Subcutaneous adipose tissue (tissue), 4 donors: ENCODE results near the gene IL22RA1. TPM values are rescaled to one million over a fixed set of nuclear protein-coding genes. Genes with fewer than 3 reads are reported as not detected.

ENCODE experiments used
- total RNA-seq, 4 donors: library from RNA; depleted of rRNA; stranded (reverse); fragments of >200 nt; gene quantifications; one replicate each; pipeline ENCODE4 v1.1.0, GENCODE V29; 2016
- TF ChIP-seq, protein P1 (sequence below): fragments of 450-650 bp; IDR thresholded peaks from one replicate; pipeline ENCODE4 v1.5.1; 2016; ENCODE audit warnings: low read depth, mild to moderate bottlenecking, control low read depth, antibody characterized with exemption, moderate library complexity

The IL22RA1 gene
- total RNA-seq, 4 donors from 2014 or later = 0.19 TPM; not detected in 3

DNA sequence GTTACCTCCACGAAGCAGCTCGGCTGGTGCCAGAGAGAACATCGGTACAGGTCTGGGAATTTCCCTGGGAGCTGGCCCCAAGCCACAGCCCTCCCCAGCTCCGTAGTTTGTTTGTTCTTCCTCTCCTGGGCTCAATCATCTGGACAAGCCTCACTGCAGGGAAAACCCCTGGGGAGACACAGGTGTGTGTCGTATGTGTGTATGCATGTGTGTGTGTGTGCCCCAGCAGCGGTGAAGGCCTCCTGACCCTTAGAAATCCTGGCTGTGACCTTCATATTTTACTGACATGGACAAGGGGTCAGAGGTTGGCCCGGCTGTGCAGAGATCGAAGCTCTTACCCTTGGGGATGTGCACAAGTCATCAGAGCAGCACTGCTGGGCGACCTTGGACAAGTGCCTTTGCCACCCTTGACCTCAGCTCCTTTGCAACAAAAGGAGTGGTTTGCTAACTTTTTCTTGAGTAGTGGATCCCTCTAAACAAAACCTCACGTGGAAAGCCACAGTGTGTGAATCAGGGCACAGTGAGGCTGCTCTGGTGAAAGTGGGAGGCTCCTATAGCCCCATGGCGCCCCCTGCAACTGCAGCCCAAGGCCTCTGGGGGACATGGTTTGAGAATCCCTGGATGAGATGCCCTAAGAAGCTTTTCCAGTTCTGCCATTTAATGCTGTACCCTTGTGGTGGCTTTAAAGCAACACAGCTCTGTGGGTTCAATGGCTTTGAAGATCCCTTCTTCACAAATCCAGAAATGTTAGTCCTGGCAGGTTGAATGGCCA, 12.3 kb upstream of the IL22RA1 start:
- TF ChIP-seq, protein P1, sequence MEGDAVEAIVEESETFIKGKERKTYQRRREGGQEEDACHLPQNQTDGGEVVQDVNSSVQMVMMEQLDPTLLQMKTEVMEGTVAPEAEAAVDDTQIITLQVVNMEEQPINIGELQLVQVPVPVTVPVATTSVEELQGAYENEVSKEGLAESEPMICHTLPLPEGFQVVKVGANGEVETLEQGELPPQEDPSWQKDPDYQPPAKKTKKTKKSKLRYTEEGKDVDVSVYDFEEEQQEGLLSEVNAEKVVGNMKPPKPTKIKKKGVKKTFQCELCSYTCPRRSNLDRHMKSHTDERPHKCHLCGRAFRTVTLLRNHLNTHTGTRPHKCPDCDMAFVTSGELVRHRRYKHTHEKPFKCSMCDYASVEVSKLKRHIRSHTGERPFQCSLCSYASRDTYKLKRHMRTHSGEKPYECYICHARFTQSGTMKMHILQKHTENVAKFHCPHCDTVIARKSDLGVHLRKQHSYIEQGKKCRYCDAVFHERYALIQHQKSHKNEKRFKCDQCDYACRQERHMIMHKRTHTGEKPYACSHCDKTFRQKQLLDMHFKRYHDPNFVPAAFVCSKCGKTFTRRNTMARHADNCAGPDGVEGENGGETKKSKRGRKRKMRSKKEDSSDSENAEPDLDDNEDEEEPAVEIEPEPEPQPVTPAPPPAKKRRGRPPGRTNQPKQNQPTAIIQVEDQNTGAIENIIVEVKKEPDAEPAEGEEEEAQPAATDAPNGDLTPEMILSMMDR = no peak

DNA sequence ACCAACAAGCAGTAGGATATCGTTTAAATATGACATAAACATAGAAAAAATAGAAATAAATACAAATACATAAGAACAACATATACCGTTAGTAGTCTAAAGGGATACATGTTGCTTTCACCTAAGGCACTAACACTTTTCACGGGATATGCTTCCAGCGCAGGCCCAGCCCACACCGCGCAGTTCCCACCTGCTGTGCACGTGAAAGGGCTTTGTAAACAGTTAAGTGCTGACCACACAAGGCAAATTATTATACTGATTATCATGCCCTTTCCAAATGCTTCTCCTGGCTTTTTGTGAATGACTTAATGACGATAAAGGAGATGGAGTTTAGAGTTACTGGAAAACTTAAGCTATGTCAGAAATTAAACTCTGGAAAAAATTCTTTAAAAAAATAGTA, 11.3 kb upstream of the IL22RA1 start:
- TF ChIP-seq, protein P1 = no peak

DNA sequence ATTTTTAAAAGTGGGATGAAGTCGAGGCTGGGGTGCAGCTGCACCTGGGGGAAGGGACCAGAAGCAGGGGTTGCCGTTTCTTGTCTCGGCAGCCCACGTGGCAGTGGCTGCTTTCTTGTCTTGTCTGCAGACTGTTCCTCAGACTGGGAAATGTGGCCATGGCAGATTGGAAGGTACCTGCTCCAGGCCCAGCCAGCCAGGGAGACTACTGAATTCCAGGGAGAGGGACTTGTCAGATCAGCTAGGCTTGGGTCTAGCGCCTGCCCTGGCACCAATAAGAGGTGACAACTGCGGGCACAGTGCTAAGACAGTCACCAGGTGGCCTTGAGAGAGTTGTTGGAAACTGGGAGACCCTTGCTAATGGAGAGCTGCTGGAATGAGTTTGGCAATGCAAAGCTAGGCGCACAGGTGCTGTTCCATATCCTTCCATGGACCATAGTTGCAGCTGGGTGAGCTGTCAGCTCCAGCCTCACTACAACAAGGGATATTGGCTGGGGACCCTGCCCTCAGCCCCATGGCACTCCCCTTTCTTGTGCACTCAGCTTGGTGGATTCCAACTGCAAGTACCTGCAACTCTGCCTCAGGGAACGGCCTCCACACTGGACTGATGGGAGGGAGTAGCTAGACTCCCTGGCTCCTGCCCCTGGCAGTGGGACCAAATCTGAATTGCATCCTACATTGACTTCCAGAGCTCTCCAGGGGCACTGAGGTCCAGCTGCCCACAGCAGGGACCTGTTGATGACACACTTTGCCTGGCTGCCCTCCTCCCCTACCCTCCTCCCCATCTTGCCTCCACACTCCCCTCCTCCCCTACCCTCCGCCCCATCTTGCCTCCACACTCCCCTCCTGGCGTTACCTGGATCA, 9.9 kb upstream of the IL22RA1 start:
- TF ChIP-seq, protein P1 = no peak

DNA sequence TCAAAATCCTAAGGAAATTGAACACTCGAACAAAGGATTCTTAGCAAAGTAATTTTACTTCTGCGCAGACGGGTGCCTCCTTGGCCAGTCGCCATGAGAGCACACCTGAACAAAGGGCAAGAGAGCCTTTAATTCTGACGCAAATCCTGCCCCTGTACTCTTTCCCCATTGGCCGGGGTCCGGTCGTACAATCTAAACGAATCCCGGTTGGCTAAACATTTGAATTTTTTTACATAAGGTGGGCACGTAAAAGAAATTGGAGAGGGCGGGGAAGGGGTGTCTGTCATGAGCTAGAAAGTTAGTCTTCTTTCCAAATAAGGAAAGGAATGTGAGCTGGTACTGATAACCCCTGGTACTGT, 8.2 kb upstream of the IL22RA1 start:
- TF ChIP-seq, protein P1 = no peak

DNA sequence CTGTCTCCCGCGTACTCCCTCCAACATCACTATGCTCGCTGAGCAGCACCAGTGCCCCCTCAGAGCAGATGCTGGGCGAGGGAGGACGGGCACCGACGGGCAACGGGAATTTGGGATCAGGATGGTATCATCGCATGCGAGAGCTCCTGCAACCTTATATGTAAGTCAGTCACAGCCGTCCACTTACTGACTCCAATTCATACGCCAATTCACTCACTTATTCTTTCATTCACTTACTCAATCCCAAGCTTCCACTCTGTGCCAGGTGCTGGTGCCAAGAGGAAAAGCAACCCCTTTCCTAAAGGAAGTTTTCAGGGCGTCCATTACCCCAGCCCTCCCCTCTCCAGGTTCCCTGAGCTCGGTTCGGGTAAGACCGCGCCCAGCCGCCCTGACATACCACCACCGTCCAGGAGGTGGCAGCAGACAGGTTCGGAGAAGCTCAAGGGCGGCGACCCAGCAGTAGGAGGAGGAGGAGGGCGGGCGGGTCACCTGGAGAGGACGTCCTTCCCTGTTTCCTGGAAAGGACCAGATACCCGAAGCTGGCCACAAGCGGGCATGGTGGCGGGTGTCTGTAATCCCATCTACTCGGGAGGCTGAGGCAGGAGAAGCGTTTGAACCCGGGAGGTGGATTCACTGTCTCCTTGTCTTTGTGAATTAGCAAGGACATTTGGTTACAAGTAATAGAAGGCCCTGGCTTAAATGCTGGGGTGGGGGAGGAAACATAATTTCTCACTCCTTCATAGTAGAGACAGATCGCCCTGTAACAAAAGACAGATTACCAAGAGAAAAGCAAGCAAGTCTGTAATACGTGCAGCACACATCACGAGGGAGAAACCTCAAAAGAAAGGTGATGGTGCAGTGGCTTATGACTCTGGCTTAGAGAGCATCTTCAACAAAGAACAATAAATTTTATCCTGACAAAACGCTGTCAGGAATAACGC, 7.6 kb upstream of the IL22RA1 start:
- TF ChIP-seq, protein P1 = no peak

DNA sequence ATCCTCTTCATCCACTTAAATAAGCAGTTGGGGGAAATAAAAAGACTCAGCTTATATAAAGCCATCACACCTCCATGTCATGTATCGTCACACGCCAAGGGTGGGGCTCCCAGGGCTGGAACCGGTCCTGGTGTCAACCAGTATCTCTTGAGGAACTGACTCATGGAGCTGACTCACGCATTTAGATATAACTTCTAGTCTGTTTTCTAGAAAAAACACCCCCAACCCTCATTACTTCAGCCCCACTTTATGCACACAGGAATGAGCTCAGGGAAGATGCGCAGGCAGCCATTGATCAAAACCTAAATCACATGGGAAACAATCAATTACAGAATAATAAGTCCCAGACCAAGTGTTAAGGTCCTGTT, 6.9 kb upstream of the IL22RA1 start:
- TF ChIP-seq, protein P1 = no peak
